ENCODE results near the gene CBLB.
A peak's percentile ranks its signal among the peaks of the same experiment; 100 is the strongest.
"Not testable (repeated sequence)": the region's sequence is repeated elsewhere in the genome, so short reads cannot be mapped to it uniquely, and the experiment has no call there.

Gene CBLB

GRCh38 chr3:105815331-105815730 lies 53.5 kb downstream of the CBLB start:
- DNase-seq: not testable (repeated sequence)

DNA sequence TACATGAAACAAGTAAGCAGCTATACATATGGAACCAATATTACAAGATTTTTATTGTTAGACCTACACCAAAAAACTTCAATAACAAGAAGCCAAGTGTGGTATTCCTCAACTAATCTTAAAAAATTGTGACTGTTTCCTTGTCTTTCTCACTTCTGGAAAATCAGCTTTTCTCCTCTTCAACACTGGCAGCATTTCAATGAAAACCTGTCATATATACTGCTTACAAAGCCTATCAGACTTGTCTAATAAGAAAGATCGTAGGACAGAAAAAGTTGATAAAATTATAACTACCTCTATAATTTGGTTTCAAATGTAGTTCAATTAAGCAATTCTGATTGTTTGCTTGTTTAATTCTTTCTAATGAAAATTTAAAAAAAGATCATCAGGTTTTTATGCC lies 55.1 kb downstream of the CBLB start:
- DNase-seq: no peak

DNA sequence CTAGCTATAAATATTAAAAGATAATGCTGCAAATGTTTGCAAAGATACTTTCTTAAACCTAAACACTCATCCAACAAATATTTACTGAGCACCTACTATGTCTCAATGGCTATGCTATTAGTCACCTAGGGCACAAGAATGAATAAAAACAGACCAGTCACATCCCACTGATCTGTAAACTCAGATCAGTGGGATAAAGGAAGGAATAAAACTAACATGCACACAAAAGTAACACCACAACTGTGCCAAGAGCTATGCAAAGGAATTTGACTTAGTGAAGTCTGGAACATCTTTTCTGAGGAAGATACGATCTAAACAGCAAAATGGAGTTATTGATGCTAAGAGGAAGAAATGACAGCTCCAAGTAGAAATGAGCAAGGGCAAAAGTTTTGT lies 56.6 kb downstream of the CBLB start:
- no peak for DNase-seq

GRCh38 chr3:105811518-105812193 lies 57.2 kb downstream of the CBLB start:
- DNase-seq: no peak

- no peak for DNase-seq
Measured at GRCh38 chr3:105809208-105809888, 59.5 kb downstream of the CBLB start.

- no peak for DNase-seq
Measured at GRCh38 chr3:105807701-105808100, 61.1 kb downstream of the CBLB start.

DNA sequence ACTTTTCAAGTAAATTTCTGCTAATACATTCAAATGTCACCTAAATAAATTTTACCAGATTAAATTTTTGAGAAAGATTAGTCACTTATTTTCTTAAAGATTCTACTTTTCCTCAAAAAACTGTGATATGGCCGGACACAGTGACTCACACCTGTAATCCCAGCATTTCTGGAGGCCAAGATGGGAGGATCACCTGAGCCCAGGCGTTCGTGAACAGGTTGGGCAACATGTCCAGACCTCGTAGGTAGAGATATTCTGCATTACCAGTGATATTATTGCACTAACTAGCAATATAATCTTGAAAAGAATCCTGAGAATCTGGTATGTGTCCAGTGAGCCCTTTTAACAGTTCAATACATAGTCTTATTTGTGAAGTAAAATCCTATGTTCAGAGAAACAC lies 61.7 kb downstream of the CBLB start:
- DNase-seq: no peak

DNA sequence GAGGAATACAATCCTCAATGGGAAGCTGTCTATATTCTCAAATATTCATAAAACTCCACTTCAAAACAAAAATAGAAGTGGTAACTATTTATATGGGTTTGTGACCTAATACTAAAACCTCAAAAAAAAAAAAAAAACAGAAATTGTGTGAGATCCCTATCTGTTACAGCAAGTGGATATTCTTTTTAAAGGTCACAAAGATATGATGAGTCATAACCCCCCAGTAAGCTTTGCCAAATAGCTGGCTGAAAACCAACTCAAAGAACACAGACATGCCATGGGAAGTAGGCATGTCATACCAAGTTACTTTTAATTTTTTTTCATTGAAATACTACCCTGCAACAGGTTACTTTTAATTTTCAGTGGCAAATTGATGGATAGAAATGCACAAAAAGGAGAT lies 62.5 kb downstream of the CBLB start:
- peak; percentile 12 for DNase-seq

GRCh38 chr3:105805404-105805803 lies 63.4 kb downstream of the CBLB start:
- no peak for DNase-seq

DNA sequence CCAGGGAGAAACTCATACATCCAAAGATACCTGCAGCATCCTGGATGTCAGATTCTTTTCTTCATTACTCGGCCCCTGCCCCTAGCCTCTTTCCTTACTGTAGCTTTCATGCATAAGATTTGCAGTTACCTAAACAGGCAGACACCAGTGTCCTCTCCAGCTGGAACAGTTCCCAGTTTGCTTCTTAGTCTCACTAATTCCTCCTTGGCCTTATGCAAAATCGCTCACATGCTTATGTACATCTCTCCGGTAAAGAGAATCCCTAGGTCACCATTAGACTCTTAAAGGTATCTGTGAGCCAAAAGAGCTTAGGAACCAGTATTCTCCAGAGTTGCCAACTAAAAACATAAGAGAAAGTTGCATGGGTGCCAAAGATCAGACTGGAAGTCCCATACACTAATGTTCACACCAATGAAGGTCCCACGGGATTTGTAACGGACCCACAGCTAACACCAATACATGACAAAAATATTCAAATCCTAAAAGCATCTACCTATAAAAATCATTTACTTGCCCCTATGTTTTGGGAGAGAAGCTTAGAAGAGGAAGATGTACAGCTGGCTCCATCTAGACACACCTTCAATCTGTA lies 66.6 kb downstream of the CBLB start:
- peak; percentile 16 for DNase-seq

DNA sequence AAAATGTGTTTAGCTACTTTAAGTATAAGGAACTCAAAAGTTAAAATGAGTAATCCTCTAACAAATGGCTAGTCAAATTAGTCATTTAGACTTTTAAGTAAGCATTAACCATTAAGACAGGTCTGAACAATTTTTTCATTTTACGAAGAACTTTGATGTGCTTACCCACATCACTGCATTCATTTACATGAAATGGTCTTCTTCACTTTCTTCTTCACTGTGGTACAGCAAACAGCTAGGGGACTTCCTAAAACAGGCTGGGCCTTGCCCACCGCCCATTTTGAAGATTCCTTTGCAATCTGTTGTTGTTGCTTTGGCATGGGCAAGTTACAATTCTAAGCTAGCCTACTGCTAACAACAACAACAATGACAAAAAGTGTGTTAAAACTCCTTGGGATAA lies 67.4 kb downstream of the CBLB start:
- DNase-seq: no peak

DNA sequence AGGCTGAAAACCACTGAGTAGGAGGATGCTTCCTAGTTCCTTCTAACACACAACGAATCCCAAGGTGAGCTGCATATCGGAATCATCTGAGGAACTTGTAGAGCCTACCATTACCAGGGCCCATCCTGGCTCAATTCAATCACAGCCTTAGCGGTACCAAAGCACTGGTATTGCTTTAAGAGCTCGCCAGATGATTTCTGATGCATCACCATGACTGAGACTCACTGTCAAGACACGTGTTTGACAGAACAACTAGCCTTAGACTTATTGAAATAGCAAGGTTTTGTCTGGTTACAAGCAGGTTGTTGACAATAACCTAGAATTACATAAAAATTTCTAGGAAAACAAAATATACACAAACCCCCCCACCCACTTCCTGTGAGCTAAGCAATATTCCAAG lies 68.5 kb downstream of the CBLB start:
- DNase-seq: no peak

DNA sequence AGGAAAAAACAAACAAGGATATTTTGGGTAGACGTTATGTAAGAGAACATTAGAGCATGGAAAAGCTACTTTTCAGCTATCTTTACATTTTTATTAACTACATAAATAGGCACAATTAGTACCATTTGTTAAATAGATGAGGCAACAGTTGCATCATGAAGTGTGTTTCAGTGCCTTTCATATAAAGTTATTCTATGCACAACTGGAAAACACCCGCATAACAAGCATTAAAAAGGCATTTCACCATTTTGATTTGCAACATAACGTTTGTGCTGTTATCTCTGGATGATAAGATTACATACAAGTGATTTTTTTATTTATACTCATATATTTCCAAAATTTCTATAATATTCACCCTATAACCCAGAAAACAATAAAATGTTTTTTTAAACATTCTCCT lies 69.5 kb downstream of the CBLB start:
- no peak for DNase-seq

DNA sequence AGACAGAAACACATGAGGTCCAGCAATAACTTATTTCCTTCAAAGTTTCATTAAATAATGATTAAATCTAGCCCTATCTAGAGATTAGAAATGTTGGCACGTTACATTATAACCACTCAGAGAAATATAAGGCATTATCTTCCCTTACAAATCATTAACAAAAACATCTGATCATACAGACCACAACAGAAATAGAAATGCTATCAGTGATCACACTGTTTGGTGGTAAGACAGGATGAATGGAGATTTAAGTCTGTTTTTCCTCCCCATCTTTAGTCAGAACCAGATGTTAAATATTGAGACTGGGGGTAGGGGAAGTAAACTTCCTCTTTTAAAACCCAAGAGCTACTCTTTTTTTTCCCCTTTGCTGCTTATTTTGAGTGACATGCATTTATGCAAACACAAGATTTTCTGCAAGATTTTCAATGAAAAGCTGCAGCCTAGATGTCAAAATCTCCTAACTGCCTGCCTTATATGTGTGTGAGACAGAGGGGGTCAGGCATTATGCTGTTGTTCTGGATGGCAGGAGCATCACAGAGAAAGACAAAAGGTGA lies 70.4 kb downstream of the CBLB start:
- peak; percentile 6 for DNase-seq

- no peak for DNase-seq
Measured at GRCh38 chr3:105793040-105793439, 75.8 kb downstream of the CBLB start.

- DNase-seq: peak; percentile 3
Measured at GRCh38 chr3:105791919-105792786, 76.7 kb downstream of the CBLB start.

GRCh38 chr3:105791131-105791530 lies 77.7 kb downstream of the CBLB start:
- DNase-seq: no peak

DNA sequence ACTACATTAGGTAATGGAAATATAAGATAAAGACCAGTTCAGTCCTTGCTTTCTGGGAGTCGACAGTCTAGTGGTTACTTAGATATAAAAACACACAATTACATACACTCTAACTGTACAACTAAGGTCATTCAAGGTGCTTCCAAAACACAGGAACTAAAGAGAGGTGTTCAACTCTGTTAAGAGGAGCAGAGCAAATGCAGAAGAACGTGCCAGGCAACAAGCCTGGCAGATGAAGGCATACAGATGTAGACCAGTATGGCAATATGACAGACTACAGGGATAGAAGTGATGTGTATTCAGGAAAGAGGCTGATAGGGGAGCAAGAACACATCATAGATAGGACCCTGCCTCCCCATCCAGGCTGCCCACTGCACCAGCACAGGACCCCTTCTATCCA lies 78.3 kb downstream of the CBLB start:
- no peak for DNase-seq

DNA sequence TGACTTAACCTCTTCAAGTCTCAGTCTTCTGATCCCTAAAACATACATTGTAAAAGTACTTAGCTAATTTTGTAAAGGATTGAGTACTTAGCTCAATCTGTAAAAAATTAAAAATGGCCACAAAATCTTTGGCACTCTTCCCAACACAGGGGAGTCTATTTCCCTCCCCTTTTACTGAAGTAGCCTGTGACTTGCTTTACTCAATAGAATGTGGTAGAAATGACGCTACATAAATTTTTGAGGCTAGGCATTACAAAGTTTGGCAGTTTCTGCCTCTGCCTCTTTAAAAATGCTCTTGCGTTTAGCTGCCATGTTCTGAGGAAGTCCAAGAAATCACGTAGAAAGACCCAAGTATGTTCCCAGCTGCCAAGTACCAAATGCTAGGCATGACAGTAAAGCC lies 80.2 kb downstream of the CBLB start:
- DNase-seq: no peak

DNA sequence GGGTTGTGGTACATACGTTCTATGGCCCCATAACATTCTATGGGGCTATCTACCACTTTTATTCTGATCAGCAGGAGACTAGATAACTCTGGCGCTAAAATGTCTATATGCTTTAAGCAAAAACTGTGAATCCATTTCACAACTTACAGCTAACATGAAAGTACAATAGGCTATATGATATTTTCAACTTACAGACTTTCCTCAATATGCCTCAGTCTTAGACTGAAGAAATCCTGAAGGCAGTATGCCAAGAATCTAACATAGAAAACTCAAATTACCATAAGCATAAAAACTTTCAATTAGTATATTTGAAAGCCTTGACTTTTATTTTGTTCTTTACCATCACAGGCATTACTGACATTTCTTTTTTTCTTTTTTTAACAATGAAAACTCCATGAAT lies 81.4 kb downstream of the CBLB start:
- no peak for DNase-seq

- no peak for DNase-seq
Measured at GRCh38 chr3:105786990-105787389, 81.8 kb downstream of the CBLB start.

- no peak for DNase-seq
Measured at GRCh38 chr3:105786241-105786640, 82.6 kb downstream of the CBLB start.

GRCh38 chr3:105785803-105786202 lies 83.0 kb downstream of the CBLB start:
- no peak for DNase-seq
